GM12891 (cell line): ENCODE results near the gene IMPDH1.

Source experiments
- PAX5 ChIP-seq: IDR thresholded peaks from 2 replicates; pipeline ENCODE4 v1.6.1; 2011; ENCODE audit warnings: low read length, moderate library complexity, mild to moderate bottlenecking; ENCODE audit not compliant: insufficient read depth, severe bottlenecking
- POLR2A ChIP-seq: IDR thresholded peaks from 2 replicates; pipeline ENCODE4 v1.6.1; 2011; ENCODE audit warnings: low read depth, low read length, control low read depth
- POLR2AphosphoS5 ChIP-seq: IDR thresholded peaks from 2 replicates; pipeline ENCODE4 v1.6.1; 2011; ENCODE audit warnings: low read depth, low read length, control low read depth
- POU2F2 ChIP-seq: IDR thresholded peaks from 2 replicates; pipeline ENCODE4 v1.6.1; 2011; ENCODE audit warnings: low read depth, mild to moderate bottlenecking, control low read depth, low read length, moderate library complexity
- SPI1 ChIP-seq: IDR thresholded peaks from 2 replicates; pipeline ENCODE4 v1.6.1; 2011; ENCODE audit warnings: low read depth, low read length, control low read depth
- TAF1 ChIP-seq: IDR thresholded peaks from 2 replicates; pipeline ENCODE4 v1.6.1; 2011; ENCODE audit warnings: low read depth, low read length, control low read depth

DNA sequence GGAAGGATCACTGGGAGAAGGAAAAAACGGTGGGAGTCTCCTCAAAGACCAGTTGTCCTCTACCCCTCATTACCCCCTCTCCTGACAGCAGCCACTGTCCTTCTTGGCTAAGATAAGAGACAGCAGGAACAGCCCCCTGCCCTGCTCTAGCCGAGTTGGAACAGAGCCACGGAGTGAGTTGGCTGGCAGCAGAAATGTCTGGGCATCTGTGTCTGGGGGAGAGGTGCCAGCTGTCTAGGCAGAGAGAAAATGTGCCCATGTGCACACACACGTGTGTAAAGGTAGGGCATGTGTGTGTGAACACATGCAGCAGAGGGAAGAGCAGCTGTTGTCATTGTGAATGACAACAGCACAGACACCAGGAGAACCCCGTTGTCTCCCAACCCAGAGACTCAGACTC, 36.5 kb upstream of the IMPDH1 start:
- TF ChIP-seq POLR2A (no peak), TAF1 (no peak), POLR2AphosphoS5 (no peak), PAX5 (no peak), POU2F2 (no peak), SPI1 (no peak)
